Stimulated activated CD8-positive, alpha-beta memory T cell treated with anti-CD3 and anti-CD28 coated beads, Interleukin-2, amount 100 ng/mL, for 48 hours (primary cell): ENCODE results near the gene BTBD19.
"Not testable (repeated sequence)": the region's sequence is repeated elsewhere in the genome, so short reads cannot be mapped to it uniquely, and the experiment has no call there.

Experiments
- DNase-seq, 2 donors: peaks; one replicate each; pipeline ENCODE4 v3.0.0-alpha.2; 2020; ENCODE audit warnings: low read depth in 2 of 2

The BTBD19 gene

GRCh38 chr1:44828003-44828651, 19.8 kb downstream of the BTBD19 start:
- DNase-seq, result no peak

DNA sequence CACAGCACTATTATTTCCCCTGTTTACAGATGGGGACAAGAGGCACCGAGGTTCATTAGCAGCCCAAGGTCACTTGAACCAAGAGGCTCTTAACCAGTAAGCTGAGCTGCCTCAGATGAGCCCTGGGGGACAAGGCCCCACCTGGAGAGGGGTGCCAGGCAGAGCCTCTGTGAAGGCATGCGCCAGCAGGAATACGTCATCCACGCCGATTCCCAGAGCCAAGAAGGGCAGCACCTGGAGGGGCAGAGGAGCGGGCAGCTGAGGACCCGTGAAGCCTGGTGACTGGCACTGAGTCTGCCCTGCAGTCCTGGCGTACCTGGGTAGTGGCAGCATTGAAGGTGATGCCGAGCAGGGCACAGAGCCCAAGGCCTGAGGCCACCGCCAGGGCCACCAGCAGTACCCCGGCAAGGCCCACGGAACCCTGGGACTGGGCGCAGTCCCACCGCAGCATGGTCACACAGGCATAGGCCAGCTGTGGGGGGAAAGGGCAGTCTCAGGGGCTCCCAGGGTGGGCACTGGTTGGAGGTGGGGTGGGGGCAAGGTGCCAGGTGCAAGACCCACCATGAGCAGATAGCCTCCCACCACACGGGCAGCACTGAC, 20.6 kb downstream of the BTBD19 start:
- DNase-seq, result no peak

DNA sequence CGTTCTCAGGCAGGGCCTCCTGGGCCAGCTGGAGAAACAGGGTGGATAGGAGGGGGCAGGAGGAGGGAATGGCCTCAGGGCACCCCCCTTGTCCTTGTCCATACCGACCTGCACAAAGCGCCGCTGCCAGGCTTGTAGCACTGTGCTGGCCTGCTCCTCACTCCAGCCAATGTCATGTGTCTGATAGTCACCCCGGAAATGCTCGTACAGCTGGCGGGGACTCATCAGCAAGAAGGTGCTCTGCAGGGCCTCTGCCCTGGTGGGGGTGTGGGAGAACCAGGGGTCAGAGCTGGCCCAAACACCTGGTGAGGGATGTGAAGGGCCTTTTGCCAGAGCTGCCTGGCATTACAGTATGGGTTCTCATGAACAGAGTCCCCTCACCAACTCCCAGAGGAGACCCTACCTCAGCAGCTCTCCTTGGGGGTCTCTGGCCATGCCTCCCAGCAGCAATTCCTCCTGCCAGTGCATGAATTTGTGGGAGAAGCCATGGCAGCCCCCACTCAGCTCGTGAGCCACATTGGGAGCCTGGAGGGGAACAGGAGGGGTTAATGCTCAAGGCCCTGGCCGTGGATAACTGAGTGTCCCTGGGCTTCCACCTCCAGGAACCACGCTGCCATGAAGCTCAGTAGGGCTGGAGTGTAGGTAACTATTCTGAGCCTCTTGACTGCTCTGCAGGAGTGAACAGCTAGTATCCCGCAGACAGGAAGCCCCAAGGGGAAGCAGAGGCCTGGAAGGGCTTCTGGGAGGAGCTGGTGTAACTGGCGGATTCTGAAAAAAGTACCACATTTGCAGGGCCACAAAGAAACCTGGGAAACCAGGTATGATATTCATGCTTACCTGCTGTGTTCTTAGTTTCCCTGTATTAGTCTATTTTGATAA, 21.4 kb downstream of the BTBD19 start:
- no peak for DNase-seq

GRCh38 chr1:44830900-44831304, 22.6 kb downstream of the BTBD19 start:
- DNase-seq, result no peak

DNA sequence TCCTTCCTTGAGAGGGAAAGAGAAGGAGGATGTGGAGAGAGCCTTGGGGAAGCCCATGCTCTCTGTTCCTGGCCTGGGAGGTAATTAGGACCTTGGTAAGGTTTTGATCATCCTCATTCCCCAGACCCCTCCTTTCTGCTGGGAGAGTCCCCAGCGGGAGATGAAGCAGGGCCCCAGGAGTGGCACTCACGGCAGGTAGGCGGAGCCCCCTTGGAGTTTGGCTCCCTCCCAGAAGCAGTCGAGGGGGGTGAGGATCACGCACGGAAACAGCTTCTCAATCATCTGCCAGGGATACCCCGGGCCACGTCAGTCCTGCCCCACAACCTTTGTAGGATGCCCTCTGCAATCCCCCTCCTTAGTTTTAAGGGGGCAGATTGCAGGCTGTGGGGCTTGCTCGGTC, 23.2 kb downstream of the BTBD19 start:
- DNase-seq, result no peak

- DNase-seq, result no peak
Observed at GRCh38 chr1:44832056-44832705, 23.9 kb downstream of the BTBD19 start.

DNA sequence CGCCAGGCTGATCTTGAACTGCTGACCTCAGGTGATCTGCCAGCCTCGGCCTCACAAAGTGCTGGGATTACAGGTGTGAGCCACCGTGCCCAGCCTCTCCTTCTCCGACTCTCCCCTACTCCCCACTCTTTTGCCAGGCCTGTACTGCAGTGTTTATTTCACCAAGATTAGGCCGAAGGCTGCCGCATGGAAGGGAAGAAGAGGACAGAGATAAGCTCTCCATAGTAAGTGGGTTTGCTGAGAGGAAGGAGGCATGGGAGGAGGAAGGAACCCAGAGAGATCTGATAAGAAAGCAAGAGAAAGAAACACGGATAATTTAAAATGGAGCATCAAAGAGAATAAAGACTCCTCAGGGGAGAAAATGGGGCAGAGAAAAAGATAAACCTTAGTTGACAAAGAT, 26.0 kb downstream of the BTBD19 start:
- DNase-seq, result no peak

DNA sequence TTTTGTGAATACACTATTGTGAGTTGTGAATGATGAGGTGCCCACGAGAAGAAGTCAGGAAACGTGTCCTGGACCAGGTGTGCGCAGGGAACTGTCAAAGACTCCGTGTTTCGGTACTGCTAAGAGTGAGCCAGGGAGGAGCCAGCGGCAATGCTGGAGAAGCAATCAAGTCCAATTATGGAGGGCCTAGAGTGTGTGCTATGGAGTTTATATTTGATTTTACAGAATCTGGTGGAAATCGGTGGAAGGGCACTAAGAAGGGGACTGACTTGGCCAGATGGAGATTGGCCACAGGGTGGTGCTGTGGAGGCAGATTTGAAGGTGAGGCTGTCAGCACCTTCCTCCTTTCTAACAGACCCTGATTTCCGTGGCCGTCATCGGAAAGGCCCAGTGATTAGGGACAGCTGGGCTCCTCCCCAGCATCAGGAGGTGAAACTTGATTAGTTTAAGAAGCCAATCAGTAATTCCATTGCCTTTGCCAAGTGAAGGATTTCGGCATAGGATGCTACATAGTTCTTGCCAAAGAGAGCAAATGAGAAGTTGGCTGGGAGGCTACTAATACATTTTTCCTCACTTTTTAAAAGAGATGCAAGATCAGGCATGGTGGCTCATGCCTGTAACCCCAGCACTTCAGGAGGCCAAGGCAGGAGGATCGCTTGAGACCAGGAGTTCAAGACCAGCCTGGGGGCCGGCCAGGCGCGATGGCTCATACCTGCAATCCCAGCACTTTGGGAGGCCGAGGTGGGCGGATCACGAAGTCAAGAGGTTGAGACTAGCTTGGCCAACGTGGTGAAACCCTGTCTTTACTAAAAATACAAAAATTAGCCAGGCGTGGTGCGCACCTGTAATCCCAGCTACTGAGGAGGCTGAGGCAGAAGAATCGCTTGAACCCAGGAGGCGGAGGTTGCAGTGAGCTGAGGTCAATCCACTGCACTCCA, 27.7 kb downstream of the BTBD19 start:
- peak; percentile 77 to 83 for DNase-seq

DNA sequence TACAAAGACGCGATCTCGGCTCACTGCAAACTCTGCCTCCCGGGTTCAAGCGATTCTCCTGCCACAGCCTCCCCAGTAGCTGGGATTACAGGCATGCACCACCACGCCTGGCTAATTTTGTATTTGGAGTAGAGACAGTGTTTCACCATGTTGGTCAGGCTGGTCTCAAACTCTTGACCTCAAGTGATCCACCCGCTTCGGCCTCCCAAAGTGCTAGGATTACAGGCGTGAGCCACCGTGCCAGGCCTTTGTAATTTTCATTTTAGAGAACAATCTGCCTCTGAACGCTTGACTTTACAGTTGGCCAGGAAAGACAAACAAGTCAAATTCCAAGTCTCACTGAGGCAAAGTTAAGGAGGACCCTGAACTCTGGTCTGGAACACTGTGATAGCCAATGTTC, 30.0 kb downstream of the BTBD19 start:
- not testable (repeated sequence) for DNase-seq

GRCh38 chr1:44839576-44839975, 31.3 kb downstream of the BTBD19 start:
- no peak for DNase-seq

DNA sequence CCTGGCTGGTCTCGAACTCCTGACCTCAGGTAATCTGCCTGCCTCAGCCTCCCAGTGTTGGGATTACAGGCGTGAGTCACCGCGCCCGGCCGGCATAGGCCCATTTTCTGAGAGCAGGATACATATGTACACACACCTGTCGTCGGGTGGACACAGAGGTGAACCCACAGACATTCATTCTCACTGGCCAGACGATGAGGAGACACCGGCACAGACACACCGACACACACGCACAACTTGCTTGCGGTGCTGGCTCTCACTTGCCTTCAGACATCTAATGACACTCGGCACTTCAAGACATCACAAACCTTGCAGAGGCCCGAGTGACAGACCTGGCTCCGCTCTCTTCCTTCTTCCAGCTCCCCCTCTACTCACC, 34.2 kb downstream of the BTBD19 start:
- DNase-seq, result no peak

DNA sequence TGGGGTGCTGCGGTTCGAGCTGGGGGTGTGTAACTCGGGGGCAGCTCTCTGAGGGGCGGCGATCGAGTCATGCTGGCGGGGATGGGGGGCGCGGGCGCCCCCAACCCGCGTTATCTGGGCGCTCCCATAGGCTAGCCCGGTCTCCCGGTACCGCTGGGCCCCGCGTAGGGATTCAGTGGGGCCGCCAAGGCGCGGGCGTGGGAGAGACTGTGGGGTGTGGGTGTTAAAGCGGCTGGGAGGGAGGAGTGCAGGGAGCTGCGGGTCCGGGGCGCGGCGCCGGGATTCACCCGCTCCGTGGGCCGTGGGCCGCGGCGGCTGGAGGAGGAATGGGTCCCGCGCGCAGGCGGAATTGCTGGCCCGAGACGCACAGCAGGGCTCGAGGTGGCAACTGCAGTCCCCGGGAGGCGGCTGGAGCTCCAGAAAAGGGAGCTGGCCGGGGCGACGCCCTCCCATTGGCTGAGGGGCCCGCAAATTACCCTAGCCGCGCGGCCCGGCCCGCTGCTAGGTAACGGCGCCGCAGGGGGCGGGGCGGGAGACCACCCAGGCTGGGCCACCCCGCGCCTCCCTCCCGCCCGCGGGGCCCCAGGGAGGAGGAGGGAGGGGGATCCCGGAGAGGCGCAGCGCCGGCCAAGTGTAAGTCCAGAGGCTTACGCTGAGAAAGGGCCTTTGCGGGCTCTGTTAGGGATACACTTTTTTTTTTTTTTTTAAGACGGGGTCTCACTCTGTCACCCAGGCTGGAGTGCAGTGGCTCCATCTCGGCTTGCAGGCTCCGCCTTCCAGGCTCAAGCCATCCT, 34.7 kb downstream of the BTBD19 start, which contains the start of gene PTCH2:
Gene PTCH2 (minus strand): TSS at position 392 of the 794 bp plus-strand sequence. CDS start 321 bp downstream, at position 71.
- DNase-seq, result peak; percentile 23 to 30

DNA sequence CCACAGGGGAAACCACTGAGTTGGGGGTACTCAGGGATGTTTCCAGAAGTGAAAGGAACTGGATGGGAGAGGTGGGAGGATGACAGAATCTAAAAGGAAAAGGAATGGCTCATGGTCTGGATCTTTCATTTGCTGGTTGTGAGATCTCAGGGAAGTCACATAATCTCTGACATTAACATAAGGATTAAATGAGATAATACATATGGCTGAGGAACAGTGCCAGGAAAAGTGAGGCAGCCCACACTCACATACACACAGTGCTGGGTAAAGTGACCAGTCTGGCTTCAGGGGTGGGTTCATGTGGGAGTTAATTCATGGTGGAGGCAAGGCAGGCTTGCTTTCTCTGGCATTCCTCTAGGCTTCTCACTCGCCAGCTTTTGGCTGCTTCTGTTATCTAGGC, 38.7 kb downstream of the BTBD19 start:
- no peak for DNase-seq

DNA sequence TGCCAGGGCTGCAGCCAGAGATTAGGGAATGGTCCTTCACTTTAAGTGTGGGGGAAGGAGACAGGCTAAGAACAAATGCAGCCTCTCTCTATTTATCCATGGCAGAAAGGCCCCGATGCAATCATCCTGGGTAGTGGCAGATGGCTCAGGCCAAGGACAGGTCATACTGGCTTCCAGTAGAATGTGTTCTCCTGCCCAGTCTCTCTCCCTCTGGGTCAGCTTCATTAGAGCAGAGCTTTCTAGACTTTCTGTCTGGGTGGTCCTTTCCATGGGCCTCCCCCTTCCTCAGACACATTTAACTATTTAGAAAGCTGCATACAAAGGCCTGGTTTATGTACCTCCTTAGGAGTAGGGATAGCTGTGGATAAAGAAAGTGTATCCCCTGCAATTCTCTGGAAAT, 39.5 kb downstream of the BTBD19 start:
- no peak for DNase-seq

DNA sequence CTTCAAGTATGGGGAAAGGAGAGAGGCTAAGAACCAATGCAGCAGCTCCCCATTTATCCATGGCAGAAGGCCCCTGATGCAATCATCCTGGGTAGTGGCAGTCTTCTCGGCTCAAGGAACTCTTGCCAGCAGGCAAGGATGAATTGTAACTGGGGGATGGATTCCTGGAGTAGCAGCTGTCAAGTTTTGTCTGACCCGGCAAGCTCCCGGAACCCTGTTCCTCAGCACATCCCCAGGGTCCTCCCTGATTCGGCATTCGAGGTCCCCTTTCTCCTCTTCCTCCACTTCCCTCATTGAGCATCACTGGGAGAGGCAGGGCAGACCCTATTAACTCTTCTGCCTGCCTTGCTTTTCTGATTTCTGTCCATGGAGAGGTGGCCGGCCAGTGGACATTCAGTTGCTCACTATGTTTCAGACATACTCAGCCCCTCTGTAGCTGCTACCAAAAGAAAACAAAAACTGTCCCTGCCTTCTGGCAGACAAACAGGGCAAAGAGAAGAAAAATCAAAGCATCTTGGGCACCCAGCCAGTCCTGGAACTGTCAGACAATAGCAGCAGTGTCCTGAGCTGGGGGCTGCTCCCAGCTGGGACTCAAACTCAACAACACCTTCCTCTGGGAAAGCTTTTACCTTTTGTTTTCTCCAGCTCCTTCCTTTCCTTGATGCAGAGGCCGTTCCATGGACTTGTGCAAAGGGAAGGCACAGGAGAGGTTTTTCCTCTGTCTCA, 40.3 kb downstream of the BTBD19 start:
- DNase-seq, result no peak

DNA sequence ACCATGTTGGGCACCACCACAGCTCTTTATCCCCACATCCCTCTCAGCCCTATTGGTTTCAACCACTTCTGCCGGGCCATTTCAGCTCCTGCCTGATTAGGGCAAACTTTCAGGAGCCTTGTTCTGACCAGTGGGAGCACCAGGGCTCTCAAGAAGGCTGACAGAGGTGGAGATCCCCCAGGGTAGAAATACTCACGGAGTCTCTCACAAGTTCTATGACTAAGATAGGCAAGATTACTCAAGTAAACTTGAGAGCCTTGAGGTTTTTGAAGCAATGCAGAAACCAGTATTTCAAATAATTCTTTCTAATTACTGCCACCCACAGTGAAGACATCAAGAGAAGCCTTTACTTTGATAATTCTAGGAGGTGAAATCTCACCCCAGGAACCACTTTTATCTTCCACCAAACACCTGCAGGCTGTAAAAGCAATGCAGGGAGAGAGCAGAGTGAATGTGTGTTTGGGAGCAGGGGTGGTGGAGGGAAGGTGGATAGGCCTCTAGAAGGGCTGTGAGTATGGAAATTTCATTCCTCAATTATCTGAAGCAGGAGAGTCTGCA, 41.3 kb downstream of the BTBD19 start:
- no peak for DNase-seq

DNA sequence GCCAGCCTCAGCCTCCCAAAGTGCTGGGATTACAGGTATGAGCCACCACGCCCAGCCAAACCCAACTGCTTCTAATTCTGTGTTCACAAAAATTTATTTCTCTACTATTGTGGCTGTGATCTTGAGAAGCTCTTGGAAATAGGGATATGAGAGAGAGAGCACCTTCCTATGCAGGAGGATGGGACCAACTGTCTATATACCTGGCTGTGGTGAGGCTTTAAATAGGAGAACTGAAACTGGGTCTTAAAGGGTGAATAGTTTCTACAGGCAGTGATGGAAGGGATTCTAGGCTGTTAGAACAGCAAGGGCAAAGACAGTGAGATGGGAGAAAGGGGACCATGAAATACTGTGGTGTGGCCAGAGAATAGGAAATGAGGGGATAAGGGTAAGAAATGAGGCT, 43.0 kb downstream of the BTBD19 start:
- DNase-seq, result no peak

GRCh38 chr1:44853201-44853600, 44.9 kb downstream of the BTBD19 start:
- DNase-seq, result no peak

GRCh38 chr1:44854970-44855369, 46.6 kb downstream of the BTBD19 start:
- DNase-seq, result no peak
